Urinary bladder (tissue), 4 donors: ENCODE measurements around the gene CEMIP. TPM values are rescaled to one million over a fixed set of nuclear protein-coding genes. Genes with fewer than 3 reads are reported as not detected.
A peak's percentile ranks its signal among the peaks of the same experiment; 100 is the strongest.

ENCODE experiments used
- DNase-seq: peaks from one replicate; pipeline ENCODE4 v3.0.0-alpha.2; 2015; ENCODE audit errors: extremely low spot score
- H3K27ac ChIP-seq: one replicate; pipeline ENCODE4 v1.5.1; 2013; ENCODE audit warnings: low read depth, mild to moderate bottlenecking, moderate library complexity
- H3K36me3 ChIP-seq: one replicate; pipeline ENCODE4 v1.6.1; 2013; ENCODE audit warnings: mild to moderate bottlenecking, moderate library complexity; ENCODE audit not compliant: insufficient read depth
- H3K4me1 ChIP-seq: one replicate; pipeline ENCODE4 v1.6.1; 2013; ENCODE audit warnings: mild to moderate bottlenecking, moderate library complexity; ENCODE audit not compliant: insufficient read depth
- H3K4me3 ChIP-seq: one replicate; pipeline ENCODE4 v1.5.1; 2013; ENCODE audit warnings: low read depth, low read length
- WGBS: extraction: QIAGEN DNeasy Blood & Tissue Kit; methylation state at CpG from one replicate; pipeline ENCODE4 v1.1.7; 2013; 5-methylcytosine and 5-hydroxymethylcytosine counted together
- polyA plus RNA-seq: library from polyadenylated mRNA; stranded (reverse); fragments of 200-250 nt; gene quantifications from one replicate; pipeline ENCODE4 v1.2.3, GENCODE V29; 2013
- total RNA-seq: library from RNA; depleted of rRNA; stranded (reverse); fragments of >200 nt; gene quantifications from one replicate; pipeline ENCODE4 v1.2.3, GENCODE V29; 2014
- donor health status: healthy with polysubstance abuse.
- donor health status: healthy.

Gene CEMIP
- total and polyA plus RNA-seq, 2 donors = 0.25 to 1.3 TPM

DNA sequence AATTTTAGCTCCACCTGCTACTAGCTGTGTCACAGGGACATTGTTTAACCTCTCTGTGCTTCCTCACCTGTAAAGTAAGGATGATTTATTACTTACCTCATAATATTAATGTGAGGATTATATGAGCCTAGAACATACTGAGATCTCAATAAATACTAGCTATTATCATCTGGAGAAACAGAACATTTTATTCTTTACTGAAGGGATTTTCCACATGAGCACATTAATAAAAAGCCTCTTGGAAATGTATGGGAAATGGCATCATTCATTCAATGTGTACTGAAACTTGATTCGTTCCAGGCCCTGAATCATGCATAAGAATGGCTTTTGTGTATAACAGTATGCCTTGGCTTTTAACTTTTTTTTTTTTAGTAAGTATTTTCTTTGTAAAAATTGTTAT lies 11.0 kb upstream of the CEMIP start:
- H3K27ac ChIP-seq = no peak overlapping the region
- DNase-seq = no peak
- no peaks in the 10 kb centered on the region for H3K4me1 ChIP-seq
- 84% methylated on average over 1 of the region's 1 CpG for WGBS
- H3K4me3 ChIP-seq = no peak overlapping the region
- no peaks in the 10 kb centered on the region for H3K36me3 ChIP-seq

DNA sequence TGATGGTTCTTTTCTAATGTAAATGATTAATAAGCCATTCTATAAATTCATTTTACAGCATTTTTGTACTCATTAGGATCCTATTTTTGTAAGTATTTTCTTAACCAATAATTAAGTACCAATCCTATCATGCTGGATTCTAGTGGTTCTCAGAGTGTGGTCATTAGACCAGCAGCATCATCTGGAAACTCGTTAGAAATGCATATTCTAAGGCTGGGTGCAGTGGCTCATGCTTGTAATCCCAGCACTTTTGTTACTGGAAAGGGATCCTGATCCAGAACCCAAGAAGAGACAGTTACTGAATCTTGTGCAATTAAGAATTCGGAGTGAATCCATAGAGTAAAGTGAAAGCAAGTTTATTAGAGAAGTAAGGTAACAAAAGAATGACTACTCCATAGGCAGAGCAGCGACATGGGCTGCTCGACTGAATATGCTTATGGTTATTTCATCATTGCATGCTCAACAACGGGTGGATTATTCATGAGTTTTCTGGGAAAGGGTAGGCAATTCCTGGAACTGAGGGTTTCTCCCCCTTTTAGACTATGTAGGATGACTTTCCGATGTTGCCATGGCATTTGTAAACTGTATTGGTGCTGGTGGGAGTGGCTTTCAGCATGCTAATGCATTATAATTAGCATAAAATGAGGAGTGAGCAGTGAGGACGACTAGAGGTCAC lies 9.9 kb upstream of the CEMIP start:
- Histone ChIP-seq H3K4me1 (no peaks in the 10 kb centered on the region), H3K4me3 (no peak overlapping the region), H3K36me3 (no peaks in the 10 kb centered on the region), H3K27ac (no peak overlapping the region)
- WGBS = 88% methylated on average over 7 of the region's 7 CpGs
- no peak for DNase-seq

DNA sequence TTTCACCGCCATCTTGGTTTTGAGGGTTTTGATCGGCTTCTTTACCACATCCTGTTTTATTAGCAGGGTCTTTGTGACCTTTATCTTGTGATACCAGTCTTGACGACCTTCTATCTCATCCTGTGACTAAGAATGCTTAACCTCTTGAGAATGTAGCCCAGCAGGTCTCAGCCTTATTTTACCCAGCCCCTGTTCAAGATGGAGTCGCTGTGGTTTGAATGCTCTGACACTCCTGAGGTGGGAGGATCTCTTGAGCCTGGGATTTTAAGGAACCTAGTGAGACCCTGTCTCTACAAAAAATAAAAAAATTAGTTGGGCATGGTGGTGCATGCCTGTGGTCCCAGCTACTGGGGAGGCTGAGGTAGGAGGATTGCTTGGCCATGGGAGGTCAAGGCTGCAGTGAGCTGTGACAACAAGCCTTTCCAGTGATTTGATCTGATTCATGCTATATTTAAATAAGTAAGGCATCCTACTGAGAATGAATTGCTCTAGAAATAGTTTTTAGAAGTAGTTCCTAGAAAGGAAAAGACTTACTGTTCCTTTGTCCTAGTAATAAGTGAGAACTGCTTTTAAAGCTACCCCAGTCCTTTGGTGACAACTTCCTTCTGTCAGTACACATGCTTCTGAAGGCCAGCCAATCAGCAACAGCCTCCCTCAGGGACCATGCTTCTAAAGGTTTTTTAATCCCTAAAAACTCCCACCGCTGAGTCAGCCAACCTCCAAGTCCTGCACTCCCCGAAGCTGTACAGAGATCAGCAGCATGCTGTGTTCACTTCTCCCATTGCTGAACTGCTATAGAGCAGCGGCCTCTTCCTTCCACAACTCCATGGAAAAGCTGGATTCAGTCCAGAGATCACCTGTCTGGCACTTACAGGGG lies 9.1 kb upstream of the CEMIP start:
- no peak for DNase-seq
- H3K27ac ChIP-seq = no peak overlapping the region
- H3K4me1 ChIP-seq = no peaks in the 10 kb centered on the region
- H3K4me3 ChIP-seq = no peak overlapping the region
- WGBS = 77% methylated on average over 7 of the region's 7 CpGs
- H3K36me3 ChIP-seq = no peaks in the 10 kb centered on the region

DNA sequence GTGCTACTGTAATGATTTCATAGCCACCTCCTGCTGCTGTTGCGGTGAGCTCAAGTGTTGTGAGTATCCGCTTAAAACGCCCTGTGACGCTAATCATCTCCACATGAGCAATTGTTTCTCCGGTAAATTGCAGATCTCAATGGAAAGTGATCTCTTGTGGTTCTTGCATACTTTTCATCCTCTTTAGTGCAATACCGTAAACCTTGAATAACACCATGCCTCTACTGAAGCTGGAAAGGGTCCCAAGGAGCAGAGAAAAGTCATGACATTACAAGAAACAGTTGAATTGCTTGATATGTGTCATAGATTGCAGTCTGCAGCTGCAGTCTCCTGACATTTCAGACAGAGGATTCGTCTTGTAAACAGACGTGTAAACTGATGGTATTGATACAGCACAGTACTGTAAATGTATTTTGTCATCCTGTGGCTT lies 6.0 kb upstream of the CEMIP start:
- no peak for DNase-seq
- 78% methylated on average over 8 of the region's 8 CpGs for WGBS
- H3K36me3 ChIP-seq = no peaks in the 10 kb centered on the region
- no peak overlapping the region for H3K4me3 ChIP-seq
- no peaks in the 10 kb centered on the region for H3K4me1 ChIP-seq
- H3K27ac ChIP-seq = no peak overlapping the region

DNA sequence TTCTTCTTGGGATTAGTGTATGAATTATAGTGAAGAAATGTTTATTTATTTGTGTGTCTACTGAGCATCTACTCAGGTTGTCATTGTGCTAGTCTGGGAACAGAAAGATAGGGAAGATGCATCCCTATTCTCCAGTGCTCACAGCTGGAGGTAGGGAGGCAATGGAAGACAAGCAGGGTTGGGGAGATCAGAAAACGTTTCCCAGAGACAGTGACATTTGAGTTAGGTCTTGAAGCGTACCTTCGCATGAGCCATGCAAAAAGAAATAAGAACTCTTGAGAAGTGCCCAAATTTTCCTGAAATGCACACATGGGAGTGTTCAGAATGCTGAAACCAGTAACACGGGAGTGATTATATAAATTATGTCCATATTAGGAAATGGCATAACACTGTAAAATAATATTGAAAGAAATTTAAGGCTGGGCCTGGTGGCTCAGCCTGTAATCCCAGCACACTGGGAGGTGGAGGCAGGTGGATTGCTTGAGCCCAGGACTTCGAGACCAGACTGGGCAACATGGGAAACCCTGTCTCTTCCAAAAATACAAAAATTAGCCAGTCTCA lies 5.3 kb upstream of the CEMIP start:
- 61% methylated on average over 5 of the region's 5 CpGs for WGBS
- Histone ChIP-seq H3K4me1 (no peaks in the 10 kb centered on the region), H3K4me3 (no peak overlapping the region), H3K27ac (no peak overlapping the region), H3K36me3 (no peaks in the 10 kb centered on the region)
- DNase-seq = no peak

DNA sequence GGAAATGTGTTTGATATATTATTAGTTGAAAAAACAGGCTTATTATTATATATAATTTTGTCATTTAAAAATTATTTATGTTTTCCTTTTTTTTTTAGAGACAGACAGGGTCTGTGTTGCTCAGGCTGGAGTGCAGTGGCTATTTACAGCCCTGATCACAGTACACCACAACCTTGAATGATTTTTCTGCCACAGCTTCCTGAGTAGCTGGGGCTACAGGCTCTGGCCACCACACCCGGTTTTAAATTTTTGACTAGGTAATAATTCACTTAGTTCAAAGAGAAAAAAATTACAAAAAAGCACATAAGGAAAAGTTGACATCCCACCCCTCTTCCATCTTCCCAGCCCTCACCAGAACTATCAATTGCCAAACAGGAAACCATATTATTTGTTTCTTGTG lies 4.7 kb upstream of the CEMIP start:
- H3K4me1 ChIP-seq = no peaks in the 10 kb centered on the region
- H3K36me3 ChIP-seq = no peaks in the 10 kb centered on the region
- H3K4me3 ChIP-seq = no peak overlapping the region
- no peak for DNase-seq
- 58% methylated on average over 1 of the region's 1 CpG for WGBS
- no peak overlapping the region for H3K27ac ChIP-seq

DNA sequence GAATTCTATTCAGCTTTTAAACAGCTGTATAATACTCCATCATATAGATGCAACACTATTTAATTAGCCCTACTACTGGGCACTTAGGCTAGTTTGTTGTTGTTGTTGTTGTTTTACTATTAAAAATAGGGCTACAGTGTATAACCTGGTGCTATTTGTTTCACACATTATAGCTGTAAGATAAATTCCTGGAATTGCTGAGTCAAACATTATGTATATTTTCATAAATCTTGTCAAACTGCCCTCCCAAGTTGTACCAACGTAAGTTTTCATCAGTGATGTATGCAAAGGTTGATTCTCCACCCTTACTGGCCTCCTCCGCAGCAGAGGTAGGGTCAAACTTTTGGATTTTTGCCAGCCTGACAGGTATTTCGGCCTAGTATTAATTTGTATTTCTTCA lies 3.8 kb upstream of the CEMIP start:
- no peak overlapping the region for H3K4me3 ChIP-seq
- WGBS = 96% methylated on average over 3 of the region's 3 CpGs
- H3K36me3 ChIP-seq = no peaks in the 10 kb centered on the region
- no peak for DNase-seq
- no peaks in the 10 kb centered on the region for H3K4me1 ChIP-seq
- no peak overlapping the region for H3K27ac ChIP-seq

DNA sequence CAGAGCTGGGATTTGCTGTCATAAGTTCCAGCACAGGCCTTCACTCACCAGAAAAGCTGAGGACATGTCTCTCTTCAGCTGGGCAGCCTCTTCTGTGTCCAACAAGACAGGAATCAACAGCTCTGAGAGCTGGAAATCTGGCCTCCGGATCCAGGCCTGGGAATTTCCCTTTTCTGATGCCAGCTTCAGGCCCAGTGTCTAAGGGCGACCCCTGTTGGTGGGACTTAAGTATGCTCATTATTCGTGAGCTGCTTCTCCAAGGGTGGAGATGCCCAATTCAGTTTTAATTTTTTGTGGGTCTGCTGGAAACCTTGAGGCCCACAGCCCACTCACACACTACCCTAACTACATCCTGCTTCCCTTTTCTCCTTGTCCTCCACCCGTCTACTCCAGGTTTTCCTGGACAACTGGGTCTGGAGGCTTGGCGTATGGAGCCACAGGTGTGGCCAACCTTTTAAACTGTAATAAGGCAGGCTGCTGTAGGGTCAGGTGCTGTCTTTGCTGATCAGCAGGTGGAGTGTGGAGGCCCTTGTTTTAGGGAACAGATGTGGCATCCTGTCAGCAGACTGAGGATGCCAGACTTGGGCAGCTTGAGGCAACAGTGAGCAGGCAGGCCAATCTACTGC lies 2.6 kb upstream of the CEMIP start:
- H3K4me1 ChIP-seq = no peaks in the 10 kb centered on the region
- H3K4me3 ChIP-seq = no peak overlapping the region
- DNase-seq = no peak
- H3K27ac ChIP-seq = no peak overlapping the region
- H3K36me3 ChIP-seq = no peaks in the 10 kb centered on the region
- WGBS = 42% methylated on average over 5 of the region's 5 CpGs

DNA sequence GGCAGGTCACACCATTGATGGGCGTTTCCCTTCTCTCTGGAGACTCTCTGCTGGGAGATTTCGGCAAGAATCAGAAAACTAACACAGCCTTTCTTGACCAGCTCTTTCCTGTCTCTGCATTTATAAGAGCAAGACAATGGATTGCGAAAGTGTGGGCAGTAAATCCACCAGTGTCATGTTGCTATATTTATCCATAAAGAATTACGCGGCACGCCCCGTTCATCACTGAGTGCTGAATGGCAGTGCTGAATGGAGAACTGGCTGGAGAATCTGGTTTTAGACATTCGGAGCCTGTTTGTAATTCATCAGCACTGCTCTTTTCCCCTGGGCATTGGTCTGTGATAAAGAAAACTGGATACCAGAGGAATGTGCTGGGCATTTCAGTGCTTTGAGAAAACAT lies 2.0 kb upstream of the CEMIP start:
- Histone ChIP-seq H3K4me3 (no peak overlapping the region), H3K36me3 (no peaks in the 10 kb centered on the region), H3K4me1 (no peaks in the 10 kb centered on the region), H3K27ac (no peak overlapping the region)
- peak; percentile 11 for DNase-seq
- 37% methylated on average over 8 of the region's 8 CpGs for WGBS

DNA sequence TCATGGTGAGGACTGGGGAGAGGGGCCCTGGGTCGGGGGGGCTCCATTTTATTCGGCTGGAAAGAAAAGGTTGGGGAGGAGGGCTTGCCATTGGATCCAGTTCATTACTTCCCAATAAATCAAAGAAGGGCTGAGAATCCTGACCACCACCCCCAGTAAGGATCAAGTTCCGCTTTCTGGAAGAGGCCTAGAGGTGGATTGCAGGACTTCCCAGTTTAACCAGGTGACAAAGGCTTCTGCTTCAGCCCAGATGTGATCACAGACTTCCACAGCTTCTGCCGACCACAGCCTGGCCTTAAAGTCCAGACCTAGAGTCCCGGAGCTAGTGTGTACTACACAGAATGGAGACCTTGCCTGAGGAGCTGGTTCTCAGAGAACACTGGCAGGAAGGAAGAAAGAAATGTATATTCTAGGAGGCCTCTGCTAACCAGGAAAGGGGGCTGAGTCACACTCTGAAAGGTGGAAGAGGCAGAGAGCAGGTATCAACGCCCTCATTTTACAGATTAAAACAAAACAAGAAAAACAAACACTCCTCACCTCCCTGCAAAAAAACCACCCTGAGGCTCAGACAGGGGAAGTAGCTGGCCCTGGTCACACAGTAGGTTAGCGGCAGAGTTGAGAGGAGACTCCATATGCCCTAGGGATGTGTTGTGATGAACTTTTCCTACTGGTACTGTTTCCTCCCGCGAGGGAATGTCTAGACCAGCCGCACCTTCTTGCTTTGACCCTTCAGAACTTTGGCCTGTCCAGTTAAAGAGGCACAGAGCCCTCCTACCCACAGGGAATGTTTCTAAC lies 1.1 kb upstream of the CEMIP start:
- 81% methylated on average over 10 of the region's 10 CpGs for WGBS
- Histone ChIP-seq H3K4me1 (no peaks in the 10 kb centered on the region), H3K4me3 (no peak overlapping the region), H3K27ac (no peak overlapping the region), H3K36me3 (no peaks in the 10 kb centered on the region)
- no peak for DNase-seq

DNA sequence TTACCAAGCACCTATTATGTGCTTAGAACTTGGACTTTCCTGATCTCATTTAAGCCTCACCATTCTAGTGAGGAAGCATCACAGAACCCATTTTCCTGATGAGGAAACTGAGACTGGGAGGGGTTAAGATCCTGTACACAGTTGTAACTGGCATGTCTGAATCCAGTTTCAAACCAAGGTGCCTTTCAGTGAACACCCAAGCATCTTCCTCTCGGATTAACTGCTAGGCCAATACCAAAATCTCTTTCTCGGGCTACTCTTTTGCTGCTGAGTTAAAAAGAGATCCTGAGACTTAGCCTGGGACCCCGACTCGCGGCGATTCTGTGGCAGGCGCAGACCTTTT lies 578 bp upstream of the CEMIP start:
- 26% methylated on average over 7 of the region's 7 CpGs for WGBS
- DNase-seq = no peak
- H3K36me3 ChIP-seq = no peaks in the 10 kb centered on the region
- H3K27ac ChIP-seq = no peak overlapping the region
- peak overlapping the region; percentile 32 for H3K4me3 ChIP-seq
- no peaks in the 10 kb centered on the region for H3K4me1 ChIP-seq

DNA sequence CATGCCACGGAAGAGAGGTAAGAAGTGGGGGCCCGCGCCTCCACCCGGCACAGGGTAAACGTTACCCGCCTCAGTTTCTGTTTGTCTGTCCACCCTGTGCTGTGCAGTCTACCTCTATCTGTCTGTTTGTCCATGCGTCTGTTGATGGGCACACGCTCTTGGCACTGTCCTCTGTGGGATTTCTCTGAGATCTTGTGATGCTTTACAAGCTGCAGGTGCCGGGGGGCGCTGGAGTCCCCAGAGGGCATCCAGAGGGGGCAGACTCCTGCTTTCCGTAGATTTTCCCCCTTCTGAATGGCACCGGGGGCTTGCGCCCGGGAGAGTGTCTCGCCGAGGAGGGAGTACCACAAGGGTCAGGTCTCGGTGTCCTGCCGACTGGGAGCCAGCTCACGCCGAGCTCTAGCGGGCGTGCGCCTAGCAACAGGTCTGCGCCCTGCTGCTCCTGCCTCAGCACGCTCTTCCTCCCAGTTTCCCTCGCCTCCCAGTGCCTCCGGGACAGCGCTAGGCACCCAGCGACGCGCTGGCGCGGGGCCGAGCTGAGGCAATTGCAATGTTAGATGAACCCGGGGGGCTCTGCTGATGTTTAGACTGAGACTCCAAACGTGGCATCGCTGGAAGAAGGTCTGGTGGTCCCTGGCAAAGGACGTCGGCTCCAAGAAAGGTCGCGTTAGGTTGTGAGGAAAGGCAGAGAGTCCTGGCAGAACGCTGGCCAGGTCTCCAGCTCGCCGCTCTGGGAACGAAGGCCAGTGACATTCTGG lies 667 bp downstream of the CEMIP start:
- DNase-seq = no peak
- H3K27ac ChIP-seq = no peak overlapping the region
- 2% methylated on average over 45 of the region's 45 CpGs for WGBS
- H3K36me3 ChIP-seq = no peaks in the 10 kb centered on the region
- H3K4me1 ChIP-seq = no peaks in the 10 kb centered on the region
- peak overlapping the region; percentile 32 for H3K4me3 ChIP-seq
